ENCODE results near the gene CD40LG. TPM values are rescaled to one million over a fixed set of nuclear protein-coding genes. Genes with fewer than 3 reads are reported as not detected.

The CD40LG gene
- total RNA-seq, 1 experiment from 2014 or later, result not detected

DNA sequence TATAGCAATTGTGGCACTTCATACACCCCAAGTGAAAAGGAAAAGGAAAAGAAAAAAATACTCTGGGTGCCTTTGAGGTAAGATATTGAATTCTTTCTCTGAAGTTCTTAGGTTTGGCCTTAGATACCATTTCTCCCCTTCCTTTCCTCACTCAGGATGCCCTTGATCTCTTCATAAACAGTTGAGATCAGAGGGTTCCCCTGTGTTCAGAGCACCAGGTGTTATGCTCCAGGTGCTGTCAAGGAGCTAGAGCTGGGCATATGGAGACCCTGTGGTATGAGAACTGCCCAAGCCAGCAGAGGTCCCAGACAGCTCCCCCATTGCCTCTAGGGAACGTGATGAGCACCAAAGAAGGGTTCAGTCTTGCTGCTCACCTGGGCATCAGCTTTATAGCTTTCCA is 17.1 kb upstream of the CD40LG start:
- no TSS peak for BruUV-seq (replicated peaks)
- Histone ChIP-seq H3K4me1 (replicated peaks; ENCODE audit: insufficient read depth) (no peaks in the 10 kb centered on the region), H3K9me3 (ENCODE audit: insufficient read depth, low read depth) (no peaks in the 10 kb centered on the region), H2AFZ (no peak overlapping the region), H3K9me2 (ENCODE audit: insufficient read depth) (no peaks in the 10 kb centered on the region; the same call in 1 of the 2 replicates), H3K4me2 (no peak overlapping the region), H3K27me3 (ENCODE audit: insufficient read depth, low read depth) (peaks cover 19% of the 10 kb centered on the region; the same call in 1 of the 2 replicates), H3F3A (ENCODE audit: insufficient read depth, low read depth) (no peaks in the 10 kb centered on the region), H3K36me3 (ENCODE audit: low read depth) (no peaks in the 10 kb centered on the region), H3K79me2 (ENCODE audit: low read depth) (no peaks in the 10 kb centered on the region), H4K20me1 (ENCODE audit: insufficient read depth) (no peaks in the 10 kb centered on the region), H3K27ac (no peak overlapping the region), H3K4me3 (no peak overlapping the region)
- ChIA-PET CTCF (no interaction called here), POLR2A (ENCODE audit: unreplicated experiment) (no interaction called here)
- intact Hi-C loops (cut with micrococcal nuclease; ENCODE audit: unreplicated experiment), result no loop called here
- no peak for TF ChIP-seq EZH2 (IDR thresholded peaks at IDR 0.05; ENCODE audit: low read depth)
- TF ChIP-seq, protein P1, sequence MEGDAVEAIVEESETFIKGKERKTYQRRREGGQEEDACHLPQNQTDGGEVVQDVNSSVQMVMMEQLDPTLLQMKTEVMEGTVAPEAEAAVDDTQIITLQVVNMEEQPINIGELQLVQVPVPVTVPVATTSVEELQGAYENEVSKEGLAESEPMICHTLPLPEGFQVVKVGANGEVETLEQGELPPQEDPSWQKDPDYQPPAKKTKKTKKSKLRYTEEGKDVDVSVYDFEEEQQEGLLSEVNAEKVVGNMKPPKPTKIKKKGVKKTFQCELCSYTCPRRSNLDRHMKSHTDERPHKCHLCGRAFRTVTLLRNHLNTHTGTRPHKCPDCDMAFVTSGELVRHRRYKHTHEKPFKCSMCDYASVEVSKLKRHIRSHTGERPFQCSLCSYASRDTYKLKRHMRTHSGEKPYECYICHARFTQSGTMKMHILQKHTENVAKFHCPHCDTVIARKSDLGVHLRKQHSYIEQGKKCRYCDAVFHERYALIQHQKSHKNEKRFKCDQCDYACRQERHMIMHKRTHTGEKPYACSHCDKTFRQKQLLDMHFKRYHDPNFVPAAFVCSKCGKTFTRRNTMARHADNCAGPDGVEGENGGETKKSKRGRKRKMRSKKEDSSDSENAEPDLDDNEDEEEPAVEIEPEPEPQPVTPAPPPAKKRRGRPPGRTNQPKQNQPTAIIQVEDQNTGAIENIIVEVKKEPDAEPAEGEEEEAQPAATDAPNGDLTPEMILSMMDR (conservative IDR thresholded peaks at IDR 0.05), result no peak
- DNase-seq, result no peak

DNA sequence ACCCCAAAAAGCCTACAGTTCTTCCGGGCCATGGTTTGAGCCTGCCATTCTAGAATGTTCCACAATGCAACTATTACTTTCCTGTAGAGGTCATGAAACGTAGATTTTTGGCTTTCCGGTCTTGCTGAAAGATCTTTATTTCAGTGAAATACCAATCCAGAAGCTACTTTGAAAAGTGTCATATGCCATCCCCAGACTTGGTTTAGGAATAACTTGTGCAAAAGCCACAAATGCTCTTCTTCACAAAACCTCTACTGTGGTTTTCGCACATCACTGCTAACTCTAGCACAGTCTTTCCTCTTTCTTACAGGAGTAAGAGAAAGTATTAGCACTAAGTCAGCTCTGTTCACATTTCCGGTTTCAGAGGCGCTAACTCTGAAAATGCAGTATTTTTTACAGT is 12.7 kb upstream of the CD40LG start:
- no peaks in the 10 kb centered on the region for H3F3A ChIP-seq (ENCODE audit: insufficient read depth, low read depth)
- TF ChIP-seq, protein P1 (conservative IDR thresholded peaks at IDR 0.05), result no peak
- no peak for TF ChIP-seq EZH2 (IDR thresholded peaks at IDR 0.05; ENCODE audit: low read depth)
- no peaks in the 10 kb centered on the region for H4K20me1 ChIP-seq (ENCODE audit: insufficient read depth)
- no peaks in the 10 kb centered on the region for H3K9me3 ChIP-seq (ENCODE audit: insufficient read depth, low read depth)
- H3K27me3 ChIP-seq (ENCODE audit: insufficient read depth, low read depth), result 0 out of 2 replicates have a peak, but pooled peaks cover 11% of the 10 kb centered on the region
- no peak overlapping the region for H2AFZ ChIP-seq
- BruUV-seq (replicated peaks), result no TSS peak
- no peaks in the 10 kb centered on the region for H3K4me1 ChIP-seq (replicated peaks; ENCODE audit: insufficient read depth)
- no peaks in the 10 kb centered on the region for H3K36me3 ChIP-seq (ENCODE audit: low read depth)
- H3K27ac ChIP-seq, result no peak overlapping the region
- no peaks in the 10 kb centered on the region; the same call in 1 of the 2 replicates for H3K9me2 ChIP-seq (ENCODE audit: insufficient read depth)
- H3K79me2 ChIP-seq (ENCODE audit: low read depth), result no peaks in the 10 kb centered on the region
- CTCF ChIA-PET, result no interaction called here
- H3K4me2 ChIP-seq, result no peak overlapping the region
- no peak for DNase-seq
- H3K4me3 ChIP-seq, result no peak overlapping the region
- POLR2A ChIA-PET (ENCODE audit: unreplicated experiment), result no interaction called here
- intact Hi-C loops (cut with micrococcal nuclease; ENCODE audit: unreplicated experiment), result no loop called here

DNA sequence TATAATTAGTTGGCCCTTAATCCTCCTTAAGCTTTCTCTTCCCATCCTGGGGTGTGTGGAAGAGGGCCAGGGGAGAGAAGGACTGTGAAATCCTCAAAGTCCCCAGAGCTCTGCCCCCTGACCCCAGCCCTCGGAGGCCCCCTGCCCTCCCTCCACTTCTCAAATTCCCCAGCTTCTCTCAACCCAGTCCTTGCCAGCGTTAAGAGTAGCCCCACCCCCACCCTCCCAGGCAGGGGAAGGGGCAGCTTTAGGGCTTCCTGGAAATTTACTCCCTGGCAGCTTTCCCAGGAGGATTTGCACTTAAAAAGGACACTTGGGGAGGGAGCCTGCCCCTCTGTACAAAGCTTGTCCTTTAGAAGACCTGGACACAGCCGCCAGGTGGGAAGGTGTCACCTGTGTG is 11.8 kb upstream of the CD40LG start:
- no peak for TF ChIP-seq EZH2 (IDR thresholded peaks at IDR 0.05; ENCODE audit: low read depth)
- TF ChIP-seq, protein P1 (conservative IDR thresholded peaks at IDR 0.05), result no peak
- no peak overlapping the region for H3K4me2 ChIP-seq

More for the DNA sequence above, 11.8 kb upstream of the CD40LG start:
- Histone ChIP-seq H3K4me3 (no peak overlapping the region), H3K79me2 (ENCODE audit: low read depth) (no peaks in the 10 kb centered on the region), H3K9me3 (ENCODE audit: insufficient read depth, low read depth) (no peaks in the 10 kb centered on the region), H3F3A (ENCODE audit: insufficient read depth, low read depth) (no peaks in the 10 kb centered on the region), H3K27me3 (ENCODE audit: insufficient read depth, low read depth) (0 out of 2 replicates have a peak, but pooled peaks cover 7% of the 10 kb centered on the region), H3K4me1 (replicated peaks; ENCODE audit: insufficient read depth) (no peaks in the 10 kb centered on the region), H3K36me3 (ENCODE audit: low read depth) (no peaks in the 10 kb centered on the region), H2AFZ (no peak overlapping the region), H4K20me1 (ENCODE audit: insufficient read depth) (no peaks in the 10 kb centered on the region), H3K27ac (no peak overlapping the region), H3K9me2 (ENCODE audit: insufficient read depth) (no peaks in the 10 kb centered on the region; the same call in 1 of the 2 replicates)
- no TSS peak for BruUV-seq (replicated peaks)
- no peak for DNase-seq
- intact Hi-C loops (cut with micrococcal nuclease; ENCODE audit: unreplicated experiment), result no loop called here
- POLR2A ChIA-PET (ENCODE audit: unreplicated experiment), result no interaction called here
- CTCF ChIA-PET, result interaction anchor here (0.6 kb wide), 1 partner anchor 1475 kb away, joined by 3 read pairs; no protein-coding TSS in a partner anchor

All from PC-9 (cell line).